Panc1 (cell line): ENCODE results near the gene FTSJ3. TPM values are rescaled to one million over a fixed set of nuclear protein-coding genes. Genes with fewer than 3 reads are reported as not detected.
A peak's percentile ranks its signal among the peaks of the same experiment; 100 is the strongest.
"Not testable (repeated sequence)": the region's sequence is repeated elsewhere in the genome, so short reads cannot be mapped to it uniquely, and the experiment has no call there.

Experiments used
- ATAC-seq: fragments of 200-7000 bp; cut with Tn5 transposase; 2 replicates; pipeline ENCODE4 v1.9.1; 2020; ENCODE audit warnings: mild to moderate bottlenecking, moderate library complexity
- BruUV-seq: library from RNA; stranded (reverse); fragments of 400-500 nt; replicated peaks from 2 replicates; lab custom pipeline; 2021; lab: Mats Ljungman, UMichigan
- CTCF ChIA-PET: fragments of 300-600 bp; sonication (Branson Sonifier 250); formaldehyde crosslinking; loops from one replicate; lab custom pipeline; 2022; ENCODE audit warnings: antibody characterized with exemption; lab: Charles Lee
- POLR2A ChIA-PET: fragments of 300-600 bp; sonication (Branson Sonifier 250); formaldehyde crosslinking; loops from one replicate; lab custom pipeline; 2022; ENCODE audit warnings: antibody characterized with exemption; lab: Charles Lee
- DNase-seq: peaks from one replicate; pipeline ENCODE4 v3.0.0-alpha.2; 2010; ENCODE audit warnings: low read depth, low spot score
- H3K27ac ChIP-seq: 2 replicates; pipeline ENCODE4 v1.5.1; 2011; ENCODE audit warnings: mild to moderate bottlenecking, low read length, inconsistent platforms
- H3K27me3 ChIP-seq: fragments of 200-500 bp; sonication (Bioruptor generic); 2 replicates; pipeline ENCODE4 v1.6.0; 2014; ENCODE audit warnings: low read length, inconsistent platforms; ENCODE audit not compliant: control insufficient read depth, insufficient read depth
- H3K36me3 ChIP-seq: fragments of 200-500 bp; sonication (Bioruptor generic); 2 replicates; pipeline ENCODE4 v1.5.1; 2014; ENCODE audit warnings: inconsistent platforms, mild to moderate bottlenecking, low read length, moderate library complexity; ENCODE audit not compliant: control insufficient read depth, insufficient read depth
- H3K4me1 ChIP-seq: 2 replicates; pipeline ENCODE4 v1.5.1; 2011; ENCODE audit warnings: inconsistent platforms, mild to moderate bottlenecking, low read length, moderate library complexity; ENCODE audit not compliant: control insufficient read depth, insufficient read depth
- H3K4me3 ChIP-seq, 2 experiments: 2 replicates each; pipeline ENCODE4 v1.5.1; 2011 to 2012; ENCODE audit warnings: low read depth in 2 of 2, low read length in 2 of 2, mild to moderate bottlenecking in 2 of 2, inconsistent platforms in 1 of 2, moderate library complexity in 1 of 2
- H3K9me3 ChIP-seq: fragments of 200-500 bp; sonication (Bioruptor generic); 2 replicates; pipeline ENCODE4 v1.5.1; 2014; ENCODE audit warnings: low read depth, mild to moderate bottlenecking, inconsistent platforms, low read length, moderate library complexity; ENCODE audit not compliant: control insufficient read depth, insufficient read depth
- CTCF ChIP-seq: fragments of 450-650 bp; IDR thresholded peaks from 2 replicates; pipeline ENCODE4 v1.5.1; 2017; ENCODE audit warnings: mild to moderate bottlenecking
- in situ Hi-C: cut with HindIII; loops from 2 replicates; pipeline ENCODE4 v1.10.0; 2016; ENCODE audit warnings: low sequenced_read_pairs, low pct_unique_long_range_greater_than_20kb
- intact Hi-C: fragments of 100-400 bp; cut with micrococcal nuclease; formaldehyde crosslinking; loops from one replicate; pipeline ENCODE4 v1.10.0; 2022; ENCODE audit not compliant: unreplicated experiment
- total RNA-seq: library from RNA; stranded (reverse); gene quantifications from one replicate; pipeline ENCODE4 v1.2.1, GENCODE V29; 2021; ENCODE audit not compliant: unreplicated experiment

FTSJ3 gene
- total RNA-seq, 1 experiment from 2014 or later = 41.3 TPM

- BruUV-seq, H3K4me3 ChIP-seq, ATAC-seq, in situ Hi-C loops, intact Hi-C loops, H3K27me3 ChIP-seq, DNase-seq, H3K36me3 ChIP-seq, H3K9me3 ChIP-seq, POLR2A ChIA-PET, H3K27ac ChIP-seq, H3K4me1 ChIP-seq: not testable (repeated sequence)
- CTCF ChIA-PET = interaction anchor here (0.7 kb wide), 1 partner anchor 13 kb away, joined by 3 read pairs; no protein-coding TSS in a partner anchor
- peak; percentile 10; the same call in 1 of the 2 replicates for TF ChIP-seq CTCF
Measured at GRCh38 chr17:63874061-63874626, 46.7 kb upstream of the FTSJ3 start.

GRCh38 chr17:63873577-63873976 is 46.1 kb upstream of the FTSJ3 start, which contains the start of gene CSH2:
CSH2 (minus strand) TSS chr17:63873677; CDS start chr17:63873614, 63 bp downstream.
- CTCF ChIA-PET, H3K27ac ChIP-seq, H3K27me3 ChIP-seq, H3K4me1 ChIP-seq, ATAC-seq, POLR2A ChIA-PET, DNase-seq, BruUV-seq, H3K4me3 ChIP-seq, intact Hi-C loops, in situ Hi-C loops, H3K9me3 ChIP-seq, H3K36me3 ChIP-seq: not testable (repeated sequence)

- POLR2A ChIA-PET, H3K36me3 ChIP-seq, in situ Hi-C loops, H3K27me3 ChIP-seq, intact Hi-C loops, CTCF ChIA-PET, BruUV-seq, H3K4me1 ChIP-seq, H3K27ac ChIP-seq, H3K9me3 ChIP-seq, H3K4me3 ChIP-seq, DNase-seq, ATAC-seq: not testable (repeated sequence)
Measured at GRCh38 chr17:63871646-63872365, 44.3 kb upstream of the FTSJ3 start.

- not testable (repeated sequence) for ATAC-seq, BruUV-seq
Measured at GRCh38 chr17:63870292-63870665, 42.8 kb upstream of the FTSJ3 start.

More at GRCh38 chr17:63870292-63870665, 42.8 kb upstream of the FTSJ3 start:
- intact Hi-C loops, H3K4me3 ChIP-seq, H3K27me3 ChIP-seq, POLR2A ChIA-PET, H3K9me3 ChIP-seq, H3K27ac ChIP-seq, in situ Hi-C loops, H3K36me3 ChIP-seq, H3K4me1 ChIP-seq, DNase-seq: not testable (repeated sequence)
- CTCF ChIA-PET = interaction anchor here (0.5 to 0.9 kb wide), 2 partner anchors 104 to 251 kb away, joined by 3 read pairs; no protein-coding TSS in a partner anchor
